ENCODE data around the gene GFRA4. TPM values are rescaled to one million over a fixed set of nuclear protein-coding genes. Genes with fewer than 3 reads are reported as not detected.

Gene GFRA4
- total RNA-seq, 1 experiment from 2014 or later: not detected

DNA sequence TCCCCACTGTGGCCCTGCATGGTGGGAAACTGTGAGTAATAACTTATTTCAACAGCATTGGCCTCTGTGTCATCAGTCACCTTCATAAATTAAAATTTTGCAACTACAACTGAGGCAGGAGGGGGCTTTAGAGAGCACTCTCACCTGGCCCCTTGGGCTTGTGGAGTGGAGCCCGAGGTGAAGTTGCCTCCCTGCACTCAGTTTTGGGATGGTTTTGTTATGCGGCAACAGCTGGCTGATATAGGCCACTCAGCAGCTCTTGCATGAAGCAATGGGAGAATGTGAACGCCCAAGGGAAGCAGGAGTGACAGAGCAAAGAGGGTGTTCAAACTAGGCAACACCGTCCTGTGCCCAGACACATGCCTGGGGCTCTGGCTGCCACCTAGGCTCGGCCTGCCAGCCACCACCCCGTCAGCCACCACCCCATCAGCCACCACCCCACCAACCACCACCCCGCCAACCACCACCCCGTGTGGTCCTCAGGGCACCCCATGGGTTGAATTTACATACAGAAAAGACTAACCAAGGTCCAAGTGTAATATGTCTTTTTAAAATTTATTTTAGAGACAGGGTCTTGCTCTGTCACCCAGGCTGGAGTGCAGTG is 4.3 kb upstream of the GFRA4 start:
- POLR2A ChIA-PET: no interaction called here

DNA sequence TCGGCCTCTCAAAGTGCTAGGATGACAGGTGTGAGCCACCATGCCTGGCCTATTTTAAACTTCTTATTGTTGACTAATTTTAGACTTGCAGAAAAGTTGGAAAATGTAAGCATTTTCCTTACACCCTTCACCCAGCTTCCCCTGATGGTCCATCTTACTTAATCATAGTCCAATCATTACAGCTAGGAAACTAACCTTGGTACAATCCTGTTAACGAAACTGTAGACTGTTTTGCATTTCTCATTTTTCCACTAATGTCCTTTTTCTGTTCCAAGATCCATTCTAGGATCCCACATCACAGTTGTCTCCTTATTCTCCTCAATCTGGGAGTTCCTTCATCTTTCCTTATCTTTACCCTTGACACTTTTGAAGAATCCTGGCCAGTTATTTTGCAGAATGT is 659 bp upstream of the GFRA4 start:
- ATAC-seq (no peak), DNase-seq (ENCODE audit: low spot score) (no peak)
- POLR2A ChIA-PET: no interaction called here
- Mint-ChIP-seq H3K36me3 (no peaks in the 10 kb centered on the region), H3K27me3 (ENCODE audit: low read depth) (peaks cover 60% of the 10 kb centered on the region), H3K27ac (no peak overlapping the region), H3K4me1 (peaks cover 21% of the 10 kb centered on the region), H3K4me3 (no peak overlapping the region), H3K9me3 (no peaks in the 10 kb centered on the region)
- TF ChIP-seq GRHL2 (CRISPR knock-in tag; IDR thresholded peaks at IDR 0.05; ENCODE audit: insufficient replicate concordance, severe bottlenecking) (no peak), SMAD4 (CRISPR knock-in tag; IDR thresholded peaks at IDR 0.05) (no peak), E2F4 (CRISPR knock-in tag; IDR thresholded peaks at IDR 0.05; ENCODE audit: borderline replicate concordance, low read depth) (no peak), E2F5 (CRISPR knock-in tag; IDR thresholded peaks at IDR 0.05) (no peak), FOXK1 (CRISPR knock-in tag; IDR thresholded peaks at IDR 0.05) (no peak), ZNF396 (CRISPR knock-in tag; IDR thresholded peaks at IDR 0.05; ENCODE audit: borderline replicate concordance) (no peak), FOXP1 (CRISPR knock-in tag; IDR thresholded peaks at IDR 0.05; ENCODE audit: borderline replicate concordance) (no peak), TCF7 (CRISPR knock-in tag; IDR thresholded peaks at IDR 0.05; ENCODE audit: low read depth) (no peak), TP53 (CRISPR knock-in tag; IDR thresholded peaks at IDR 0.05) (no peak), NR2C2 (CRISPR knock-in tag; IDR thresholded peaks at IDR 0.05) (no peak), SOX15 (CRISPR knock-in tag; IDR thresholded peaks at IDR 0.05) (no peak), GTF2I (CRISPR knock-in tag; conservative IDR thresholded peaks at IDR 0.05) (no peak)
- TF ChIP-seq, protein P1, sequence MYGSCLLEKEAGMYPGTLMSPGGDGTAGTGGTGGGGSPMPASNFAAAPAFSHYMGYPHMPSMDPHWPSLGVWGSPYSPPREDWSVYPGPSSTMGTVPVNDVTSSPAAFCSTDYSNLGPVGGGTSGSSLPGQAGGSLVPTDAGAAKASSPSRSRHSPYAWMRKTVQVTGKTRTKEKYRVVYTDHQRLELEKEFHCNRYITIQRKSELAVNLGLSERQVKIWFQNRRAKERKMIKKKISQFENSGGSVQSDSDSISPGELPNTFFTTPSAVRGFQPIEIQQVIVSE (CRISPR knock-in tag; IDR thresholded peaks at IDR 0.05; ENCODE audit: borderline replicate concordance): no peak
- TF ChIP-seq, protein P2, sequence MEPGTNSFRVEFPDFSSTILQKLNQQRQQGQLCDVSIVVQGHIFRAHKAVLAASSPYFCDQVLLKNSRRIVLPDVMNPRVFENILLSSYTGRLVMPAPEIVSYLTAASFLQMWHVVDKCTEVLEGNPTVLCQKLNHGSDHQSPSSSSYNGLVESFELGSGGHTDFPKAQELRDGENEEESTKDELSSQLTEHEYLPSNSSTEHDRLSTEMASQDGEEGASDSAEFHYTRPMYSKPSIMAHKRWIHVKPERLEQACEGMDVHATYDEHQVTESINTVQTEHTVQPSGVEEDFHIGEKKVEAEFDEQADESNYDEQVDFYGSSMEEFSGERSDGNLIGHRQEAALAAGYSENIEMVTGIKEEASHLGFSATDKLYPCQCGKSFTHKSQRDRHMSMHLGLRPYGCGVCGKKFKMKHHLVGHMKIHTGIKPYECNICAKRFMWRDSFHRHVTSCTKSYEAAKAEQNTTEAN (CRISPR knock-in tag; IDR thresholded peaks at IDR 0.05): no peak
- TF ChIP-seq, protein P3, sequence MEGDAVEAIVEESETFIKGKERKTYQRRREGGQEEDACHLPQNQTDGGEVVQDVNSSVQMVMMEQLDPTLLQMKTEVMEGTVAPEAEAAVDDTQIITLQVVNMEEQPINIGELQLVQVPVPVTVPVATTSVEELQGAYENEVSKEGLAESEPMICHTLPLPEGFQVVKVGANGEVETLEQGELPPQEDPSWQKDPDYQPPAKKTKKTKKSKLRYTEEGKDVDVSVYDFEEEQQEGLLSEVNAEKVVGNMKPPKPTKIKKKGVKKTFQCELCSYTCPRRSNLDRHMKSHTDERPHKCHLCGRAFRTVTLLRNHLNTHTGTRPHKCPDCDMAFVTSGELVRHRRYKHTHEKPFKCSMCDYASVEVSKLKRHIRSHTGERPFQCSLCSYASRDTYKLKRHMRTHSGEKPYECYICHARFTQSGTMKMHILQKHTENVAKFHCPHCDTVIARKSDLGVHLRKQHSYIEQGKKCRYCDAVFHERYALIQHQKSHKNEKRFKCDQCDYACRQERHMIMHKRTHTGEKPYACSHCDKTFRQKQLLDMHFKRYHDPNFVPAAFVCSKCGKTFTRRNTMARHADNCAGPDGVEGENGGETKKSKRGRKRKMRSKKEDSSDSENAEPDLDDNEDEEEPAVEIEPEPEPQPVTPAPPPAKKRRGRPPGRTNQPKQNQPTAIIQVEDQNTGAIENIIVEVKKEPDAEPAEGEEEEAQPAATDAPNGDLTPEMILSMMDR (IDR thresholded peaks at IDR 0.05): no peak
- CTCF ChIA-PET: interaction anchor here (0.5 to 1.9 kb wide), 6 partner anchors 8 to 193 kb away, joined by 3 to 13 read pairs (median 4); no protein-coding TSS in a partner anchor

More for the DNA sequence above, 4.3 kb upstream of the GFRA4 start:
- no peaks in the 10 kb centered on the region for H3K9me3 Mint-ChIP-seq
- H3K4me3 Mint-ChIP-seq: no peak overlapping the region
- peaks cover 46% of the 10 kb centered on the region for H3K27me3 Mint-ChIP-seq (ENCODE audit: low read depth)
- H3K4me1 Mint-ChIP-seq: peaks cover 25% of the 10 kb centered on the region
- H3K27ac Mint-ChIP-seq: no peak overlapping the region
- TF ChIP-seq FOXK1 (CRISPR knock-in tag; IDR thresholded peaks at IDR 0.05) (no peak), ATF1 (CRISPR knock-in tag; IDR thresholded peaks at IDR 0.05) (no peak), FOXJ3 (CRISPR knock-in tag; IDR thresholded peaks at IDR 0.05; ENCODE audit: borderline replicate concordance) (no peak), ATF3 (CRISPR knock-in tag; conservative IDR thresholded peaks at IDR 0.05) (no peak), GTF2I (CRISPR knock-in tag; conservative IDR thresholded peaks at IDR 0.05) (no peak), SMAD3 (CRISPR knock-in tag; IDR thresholded peaks at IDR 0.05; ENCODE audit: borderline replicate concordance) (no peak), TP53 (CRISPR knock-in tag; IDR thresholded peaks at IDR 0.05) (no peak), HMGXB4 (CRISPR knock-in tag; IDR thresholded peaks at IDR 0.05) (no peak), ZBTB21 (CRISPR knock-in tag; IDR thresholded peaks at IDR 0.05; ENCODE audit: borderline replicate concordance) (no peak)
- CTCF ChIA-PET: interaction anchor here (1.3 to 3.4 kb wide), 5 partner anchors 9 to 104 kb away, joined by 3 to 23 read pairs (median 5); no protein-coding TSS in a partner anchor
- no peaks in the 10 kb centered on the region for H3K36me3 Mint-ChIP-seq
- DNase-seq (ENCODE audit: low spot score) (no peak), ATAC-seq (no peak)

Measured in WTC11 (cell line).